GM18870 (cell line): ENCODE measurements around the gene CD7.

Source experiments
- ATAC-seq: cut with Tn5 transposase; IDR thresholded peaks from one replicate; pipeline ENCODE4 v1.9.1; 2021; ENCODE audit warnings: moderate library complexity; ENCODE audit not compliant: unreplicated experiment

The CD7 gene

DNA sequence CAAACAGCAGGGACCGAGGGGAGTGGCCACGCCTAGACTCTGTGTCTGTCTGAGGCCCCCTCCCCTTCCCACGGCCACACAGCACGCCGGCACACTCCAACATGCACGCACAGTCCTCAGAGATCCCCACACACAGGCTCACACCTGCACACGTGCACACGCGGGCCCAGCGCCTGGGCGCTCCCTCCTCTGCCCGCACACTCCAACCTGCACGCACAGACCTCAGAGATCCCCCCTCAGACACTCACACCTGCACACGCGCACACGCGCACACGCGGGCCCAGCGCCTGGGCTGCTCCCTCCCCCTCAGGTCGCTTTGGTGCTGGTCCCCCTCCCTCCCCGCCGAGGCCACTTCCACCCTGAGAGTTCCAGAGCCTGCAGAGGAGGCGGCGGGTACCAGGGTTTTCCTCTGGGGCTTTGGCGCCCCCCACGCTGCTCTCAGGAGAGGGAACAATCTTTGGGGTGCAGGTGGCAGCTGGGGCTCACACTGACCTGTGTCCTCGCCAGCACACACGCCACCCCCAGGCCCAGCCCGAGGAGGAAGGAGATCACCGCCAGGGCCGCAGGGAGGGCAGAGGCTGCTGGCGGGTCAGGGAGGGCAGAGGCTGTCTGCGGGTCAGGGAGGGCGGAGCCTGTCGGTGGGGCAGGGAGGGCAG is 1.6 kb downstream of the CD7 start:
- ATAC-seq, result no peak

DNA sequence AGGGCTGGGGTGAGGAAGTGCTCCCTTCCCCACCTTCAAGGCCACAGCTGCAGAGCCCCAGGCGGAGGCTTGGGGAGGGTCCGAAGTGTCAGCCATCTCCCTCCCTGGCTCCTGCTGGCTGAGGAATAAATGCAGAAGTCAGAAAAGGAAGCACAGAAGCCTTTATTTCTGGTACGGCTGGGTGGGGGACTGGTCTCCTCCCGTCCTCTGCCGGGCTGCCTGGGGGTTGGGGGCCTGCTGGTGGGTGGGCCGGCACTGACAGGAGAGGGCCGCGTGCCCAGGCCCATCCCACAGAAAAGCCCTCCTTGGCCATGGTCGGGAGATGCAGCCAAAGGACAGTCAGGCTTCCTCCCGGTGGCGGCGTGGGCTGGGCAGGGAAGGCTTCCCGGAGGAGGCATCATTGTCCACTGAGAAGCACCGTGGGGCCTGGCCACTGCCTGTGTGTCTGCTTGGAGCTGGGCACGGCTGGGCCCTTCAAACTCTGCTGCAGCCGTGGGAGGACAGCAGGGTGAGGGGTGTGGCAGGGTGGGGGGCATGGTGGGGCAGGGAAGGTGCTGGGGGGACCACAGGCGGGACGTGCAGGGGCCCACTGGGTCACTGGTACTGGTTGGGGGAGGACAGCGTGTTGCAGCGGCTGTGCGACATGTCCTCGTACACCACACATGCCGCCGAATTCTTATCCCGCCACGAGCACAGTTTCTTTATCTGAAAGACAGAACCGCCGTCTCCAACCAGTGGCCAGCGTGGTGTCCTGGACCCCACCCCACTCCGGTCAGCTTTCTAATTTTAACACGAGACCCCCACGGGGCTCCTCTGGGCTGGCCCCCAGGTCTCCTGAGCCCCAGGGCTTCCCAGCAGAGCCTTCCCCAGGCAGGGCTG is 2.4 kb downstream of the CD7 start:
- ATAC-seq, result no peak

DNA sequence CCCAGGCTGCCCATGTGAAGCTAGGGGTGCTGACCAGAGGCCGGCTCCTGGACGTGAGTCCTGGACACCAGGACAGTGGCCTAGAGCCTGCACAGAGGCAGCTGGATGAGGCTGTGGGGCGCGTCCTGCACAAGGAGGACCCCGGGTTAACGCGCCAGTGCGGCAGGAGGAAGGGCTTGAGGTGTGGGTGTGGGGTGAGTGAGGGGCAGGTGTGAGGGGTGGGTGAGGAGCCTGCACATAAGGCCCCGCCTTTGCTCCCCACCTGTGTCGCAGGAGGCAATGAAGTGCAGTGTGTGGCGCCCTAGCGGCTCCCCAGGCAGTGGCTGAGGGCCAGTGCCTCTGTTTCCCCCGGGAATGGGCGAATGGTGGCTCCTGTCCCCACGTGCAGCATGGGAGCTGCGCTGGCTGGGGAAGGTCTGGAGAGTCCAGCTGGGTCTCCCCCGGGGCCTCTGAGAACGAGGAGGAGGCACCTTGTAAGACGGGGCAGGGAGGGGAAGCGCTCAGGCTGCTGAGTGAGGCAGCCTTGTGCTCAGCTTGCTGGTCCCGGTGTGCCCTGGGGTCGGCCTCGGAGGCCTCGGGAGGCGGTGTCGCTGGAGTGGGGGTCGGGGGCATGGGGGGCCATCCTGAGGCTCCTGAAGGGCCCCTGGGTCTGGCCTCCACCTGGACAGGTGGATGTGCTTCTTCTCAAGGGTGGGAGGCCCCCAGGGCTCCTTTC is 3.2 kb downstream of the CD7 start:
- no peak for ATAC-seq

DNA sequence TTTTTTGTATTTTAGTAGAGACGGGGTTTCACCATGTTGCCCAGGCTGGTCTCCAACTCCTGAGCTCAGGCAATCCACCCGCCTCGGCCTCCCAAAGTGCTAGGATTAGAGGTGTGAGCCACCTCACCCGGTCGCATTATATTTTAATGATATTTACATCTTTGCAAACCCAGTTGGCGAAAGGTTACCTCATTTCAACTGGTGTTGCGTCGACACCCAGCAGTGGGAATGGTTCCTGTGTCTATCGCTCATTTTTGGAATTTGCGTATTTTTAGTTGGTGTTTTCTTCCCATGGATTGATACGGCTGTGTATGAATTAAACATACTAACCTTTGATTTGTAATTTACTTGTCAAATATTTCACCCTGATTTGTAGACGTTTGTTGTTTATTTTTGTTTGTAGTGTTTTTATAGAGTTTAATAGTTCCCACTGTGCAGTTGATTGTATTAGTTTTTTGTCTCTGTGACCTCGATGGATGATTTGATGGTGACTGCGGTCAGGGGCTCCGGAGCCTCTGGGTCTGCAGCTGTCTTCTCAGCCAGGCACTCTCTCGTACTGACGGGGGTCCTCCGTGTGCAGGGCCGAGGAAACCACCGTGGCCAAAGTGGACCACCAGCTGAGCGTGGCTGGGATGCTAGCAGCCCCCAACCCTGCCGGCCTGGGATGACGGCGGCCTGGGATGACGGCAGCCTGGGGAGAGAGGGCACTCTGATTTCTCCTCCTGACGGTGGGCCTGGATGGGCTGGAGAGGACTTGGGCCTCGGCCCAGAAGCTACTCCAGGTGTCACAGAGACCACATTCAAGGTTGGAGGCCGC is 4.0 kb downstream of the CD7 start:
- ATAC-seq, result no peak

DNA sequence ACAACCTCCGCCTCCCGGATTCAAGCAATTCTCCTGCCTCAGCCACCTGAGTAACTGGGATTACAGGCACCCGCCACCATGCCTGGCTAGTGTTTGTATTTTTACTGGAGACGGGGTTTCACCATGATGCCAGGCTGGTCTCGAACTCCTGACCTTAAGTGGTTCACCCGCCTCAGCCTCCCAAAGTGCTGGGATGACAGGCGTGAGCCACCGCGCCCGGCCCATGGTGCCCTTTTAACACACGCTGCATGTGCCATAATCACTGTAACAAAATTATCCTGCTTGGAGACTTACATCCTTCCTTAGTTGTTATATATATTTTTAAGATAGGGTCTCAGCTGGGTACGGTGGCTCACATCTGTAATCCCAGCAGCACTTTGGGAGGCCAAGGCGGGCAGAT is 5.4 kb downstream of the CD7 start:
- no peak for ATAC-seq

DNA sequence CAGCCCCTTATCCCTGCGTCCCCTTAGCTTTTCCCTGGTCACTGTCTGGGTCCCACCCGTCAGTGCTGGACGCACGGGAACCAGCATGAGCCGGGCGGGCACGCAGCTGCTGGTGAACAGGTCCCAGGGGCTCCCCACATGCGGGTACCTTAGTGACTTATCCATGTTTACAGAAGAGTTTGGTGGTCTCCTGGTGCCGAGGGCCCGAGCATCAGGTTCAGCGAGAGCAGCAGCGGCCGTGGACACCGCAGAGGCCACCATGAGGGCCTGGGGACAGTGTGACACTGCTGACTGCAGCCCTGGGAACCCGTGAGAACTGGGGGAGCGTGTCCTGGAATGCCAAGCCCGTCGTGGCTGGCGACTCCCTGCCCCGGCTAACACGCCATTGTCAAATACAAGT is 6.5 kb downstream of the CD7 start:
- ATAC-seq, result no peak

DNA sequence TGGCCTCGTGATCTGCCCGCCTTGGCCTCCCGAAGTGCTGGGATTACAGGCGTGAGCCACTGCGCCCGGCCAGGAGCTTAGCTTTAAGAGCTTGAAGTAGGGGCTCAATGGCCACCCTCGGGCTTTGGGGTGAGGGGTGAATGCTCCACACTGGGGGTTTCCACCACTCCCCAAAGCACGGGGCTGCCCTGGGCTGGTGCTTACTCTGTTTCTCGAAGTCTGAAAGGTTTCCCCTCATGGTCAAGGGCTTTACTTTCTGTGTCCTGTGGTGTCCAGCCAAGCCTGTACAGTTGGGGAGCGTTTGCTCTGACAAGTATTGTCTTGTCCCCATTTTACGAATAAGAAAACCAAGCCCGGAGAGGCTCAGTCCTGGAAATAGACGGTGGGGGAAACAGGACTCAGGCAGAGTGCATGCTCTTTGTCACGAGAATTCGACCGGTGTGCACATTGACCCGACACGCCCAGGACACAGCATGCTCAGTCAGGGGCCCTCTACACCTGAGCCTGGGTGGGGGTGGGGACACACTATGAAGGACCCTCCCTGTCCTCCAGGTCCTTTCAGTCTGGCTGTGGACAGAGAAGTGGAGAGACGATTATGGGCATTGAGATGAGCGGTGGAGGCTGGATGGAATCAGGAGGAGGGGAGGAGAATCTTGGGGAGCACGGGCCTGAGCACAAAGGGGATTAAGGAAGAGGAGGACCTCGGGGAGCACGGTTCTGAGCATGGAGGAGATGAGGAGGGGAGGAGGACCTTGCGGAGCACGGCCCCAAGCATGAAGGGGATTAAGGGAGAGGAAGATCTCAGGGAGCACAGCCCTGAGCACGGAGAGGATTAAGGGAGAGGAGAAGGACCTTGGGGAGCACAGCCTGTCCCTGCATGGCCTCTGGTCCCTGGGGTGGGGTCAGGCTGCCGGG is 7.5 kb downstream of the CD7 start:
- no peak for ATAC-seq

DNA sequence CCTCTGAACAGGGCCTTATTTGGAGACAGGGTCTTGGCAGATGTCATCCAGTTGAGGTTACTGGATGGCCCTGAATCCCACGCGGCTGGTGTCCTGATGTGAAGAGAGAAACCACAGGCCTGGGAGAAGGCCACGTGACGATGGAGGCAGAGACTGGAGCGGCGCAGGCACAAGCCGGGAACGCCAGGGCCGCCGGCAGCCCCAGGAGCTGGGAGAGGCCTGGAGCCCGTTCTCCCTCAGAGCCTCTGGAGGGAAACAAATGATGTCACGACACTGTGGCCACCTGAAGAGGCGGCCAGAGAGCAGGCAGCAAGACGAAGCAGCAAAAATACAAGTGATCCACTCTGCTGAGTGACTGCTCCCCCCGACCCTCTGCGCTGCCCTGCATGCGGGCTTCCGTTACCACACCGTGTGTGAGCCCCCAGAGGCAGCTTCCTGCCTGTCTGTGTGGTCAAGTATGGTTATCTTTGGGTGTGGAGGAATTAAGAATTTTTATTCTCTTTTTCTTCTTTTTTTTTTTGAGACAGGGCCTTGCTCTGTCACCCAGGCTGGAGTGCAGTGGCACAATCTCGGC is 11.6 kb downstream of the CD7 start:
- no peak for ATAC-seq

DNA sequence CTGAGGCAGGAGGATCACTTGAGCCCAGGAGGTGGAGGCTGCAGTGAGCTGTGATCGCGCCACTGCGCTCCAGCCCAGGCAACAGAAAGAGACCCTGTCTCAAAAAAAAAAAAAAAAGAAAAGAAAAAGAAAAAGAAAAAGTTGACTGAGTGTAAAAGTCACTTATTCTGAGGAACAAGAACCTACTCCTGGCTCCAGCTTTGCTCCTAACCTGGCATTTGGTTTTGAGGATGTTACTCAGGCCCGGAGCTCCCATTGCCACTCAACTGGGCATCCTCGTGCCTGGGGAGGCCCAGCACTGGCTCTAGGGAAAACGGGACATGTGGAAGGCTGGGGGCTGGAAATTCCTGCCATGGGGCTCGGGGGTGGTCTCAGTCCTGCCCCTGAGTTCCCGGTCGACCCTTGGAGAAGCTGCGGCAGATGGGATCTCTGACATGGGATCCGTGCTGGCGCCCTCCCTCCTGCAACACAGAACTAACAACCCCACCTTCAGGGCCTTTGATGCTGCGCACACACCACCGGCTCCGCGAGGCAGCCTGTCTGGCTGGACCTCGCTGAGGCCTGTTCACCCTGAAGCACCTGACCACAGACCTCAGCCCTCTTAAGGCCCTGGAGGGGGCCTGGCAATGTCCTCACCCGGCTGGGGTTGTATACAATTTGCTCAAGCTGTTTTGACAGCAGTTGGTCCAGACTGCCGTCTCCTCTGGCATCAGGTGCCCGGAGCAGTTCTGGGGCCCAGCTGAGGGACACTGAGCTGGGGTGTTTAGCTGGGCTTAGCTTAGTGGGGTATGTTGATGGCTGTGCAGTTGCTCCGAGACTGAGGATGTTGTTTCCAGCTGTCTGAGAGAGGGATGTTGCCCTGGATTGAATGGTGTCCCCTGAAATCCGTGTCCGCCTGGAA is 12.3 kb downstream of the CD7 start:
- ATAC-seq, result no peak

DNA sequence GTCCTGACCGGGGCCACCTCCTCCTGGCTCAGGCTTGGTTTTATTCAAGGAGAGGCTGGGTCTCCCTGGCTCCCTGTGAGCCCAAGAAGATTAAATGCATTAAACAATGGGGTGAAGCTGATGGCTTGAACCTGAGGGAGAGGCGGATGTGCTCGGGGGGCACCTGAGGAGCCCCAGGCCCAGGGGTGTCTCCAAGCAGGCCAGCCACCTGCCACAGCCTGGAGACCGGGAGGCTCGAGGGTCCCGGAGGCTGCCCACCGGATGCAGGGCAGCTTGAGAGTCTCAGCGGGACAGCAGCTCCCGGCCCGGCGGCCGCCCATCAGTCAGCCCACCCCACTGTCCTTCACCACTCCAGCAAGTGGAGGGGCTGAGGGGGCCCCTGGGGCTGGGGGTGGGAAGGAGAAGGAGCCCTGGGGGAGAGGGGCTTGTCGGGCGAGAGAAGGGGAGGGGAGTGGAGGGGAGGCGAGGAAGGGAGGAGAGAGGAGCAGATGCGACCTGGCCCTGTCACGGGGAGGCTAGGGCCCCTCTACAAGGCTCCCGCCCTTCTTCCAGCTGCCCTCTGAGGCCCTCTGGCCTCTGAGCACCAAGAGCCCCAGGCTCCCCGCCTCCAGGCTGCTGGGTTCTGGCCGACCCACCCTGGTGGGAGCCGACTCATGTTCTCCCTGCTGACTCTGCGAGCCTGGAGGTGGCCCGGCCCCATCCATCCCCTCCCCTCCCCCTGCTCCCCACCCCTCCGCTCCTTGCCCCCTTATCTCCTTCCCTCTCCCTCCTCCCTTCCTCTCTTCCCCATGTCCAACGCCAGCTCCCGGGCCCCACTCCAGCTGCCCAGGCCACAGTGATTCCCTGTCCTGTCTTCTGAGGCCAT is 13.2 kb downstream of the CD7 start:
- ATAC-seq, result no peak

DNA sequence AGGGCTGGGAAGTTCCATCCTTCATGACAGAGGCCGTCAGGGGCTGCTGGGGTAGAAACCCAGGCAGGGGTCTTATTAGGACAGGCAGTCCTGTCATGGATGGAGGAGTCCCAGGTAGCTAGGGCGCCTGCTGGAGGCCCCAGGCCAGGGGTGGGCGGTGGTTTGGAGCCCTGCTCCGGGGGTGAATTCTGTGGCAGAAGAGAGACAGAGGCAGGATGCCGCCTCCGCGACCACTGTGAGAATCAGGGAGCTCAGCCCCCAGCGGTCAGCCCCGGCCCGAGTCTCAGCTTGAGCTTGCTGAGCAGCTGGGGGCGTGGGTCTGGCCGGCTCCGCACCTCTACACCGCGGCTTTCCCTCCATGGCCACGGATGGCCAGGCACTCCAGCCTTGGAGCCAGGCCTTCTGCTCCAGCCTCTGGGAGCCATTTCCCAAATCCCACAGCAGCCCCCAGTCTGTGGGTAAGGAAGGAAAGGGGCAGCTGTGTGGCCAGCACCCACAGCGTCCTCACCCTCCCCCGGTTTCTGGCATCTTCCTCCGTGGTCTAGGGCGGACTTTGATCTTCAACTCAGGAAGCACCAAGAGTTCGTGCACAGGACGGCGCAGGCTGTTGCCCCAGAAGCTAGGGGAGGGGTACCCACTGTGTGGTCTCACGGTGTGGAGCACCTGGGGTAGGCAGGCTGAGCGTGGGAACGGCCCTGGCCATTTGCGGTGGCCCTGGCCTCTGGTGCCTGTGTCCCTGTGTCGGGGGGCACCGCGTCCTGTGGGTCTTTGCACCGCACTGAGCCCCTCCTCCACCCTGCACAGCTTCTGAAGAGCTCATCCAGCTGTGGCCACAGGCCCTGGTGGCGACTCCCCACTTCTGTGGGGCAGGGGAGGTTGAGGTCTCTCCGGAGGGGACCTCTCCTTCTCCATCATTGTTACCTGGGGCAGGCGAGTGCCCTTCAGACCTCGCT is 14.1 kb downstream of the CD7 start:
- no peak for ATAC-seq

DNA sequence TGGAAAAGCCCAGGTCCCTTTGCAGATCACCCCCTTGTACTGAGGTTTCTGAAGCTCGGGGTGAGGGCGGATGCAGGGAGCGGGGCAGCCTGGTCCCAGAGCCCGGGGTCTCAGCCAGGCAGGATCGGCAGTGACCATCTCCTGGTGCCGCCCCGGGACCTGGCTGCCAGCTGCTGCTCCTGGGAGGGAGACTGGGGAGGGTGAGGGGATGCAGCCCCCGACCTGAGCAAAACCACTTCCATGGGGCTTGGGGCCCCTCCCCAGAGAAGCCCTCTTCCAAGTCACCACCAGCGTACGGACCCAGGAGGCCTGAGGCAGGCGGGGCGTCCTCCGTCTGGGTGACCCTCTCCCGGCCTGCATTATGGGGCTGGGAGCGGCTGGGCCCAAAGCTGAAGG is 14.8 kb downstream of the CD7 start:
- ATAC-seq, result no peak

DNA sequence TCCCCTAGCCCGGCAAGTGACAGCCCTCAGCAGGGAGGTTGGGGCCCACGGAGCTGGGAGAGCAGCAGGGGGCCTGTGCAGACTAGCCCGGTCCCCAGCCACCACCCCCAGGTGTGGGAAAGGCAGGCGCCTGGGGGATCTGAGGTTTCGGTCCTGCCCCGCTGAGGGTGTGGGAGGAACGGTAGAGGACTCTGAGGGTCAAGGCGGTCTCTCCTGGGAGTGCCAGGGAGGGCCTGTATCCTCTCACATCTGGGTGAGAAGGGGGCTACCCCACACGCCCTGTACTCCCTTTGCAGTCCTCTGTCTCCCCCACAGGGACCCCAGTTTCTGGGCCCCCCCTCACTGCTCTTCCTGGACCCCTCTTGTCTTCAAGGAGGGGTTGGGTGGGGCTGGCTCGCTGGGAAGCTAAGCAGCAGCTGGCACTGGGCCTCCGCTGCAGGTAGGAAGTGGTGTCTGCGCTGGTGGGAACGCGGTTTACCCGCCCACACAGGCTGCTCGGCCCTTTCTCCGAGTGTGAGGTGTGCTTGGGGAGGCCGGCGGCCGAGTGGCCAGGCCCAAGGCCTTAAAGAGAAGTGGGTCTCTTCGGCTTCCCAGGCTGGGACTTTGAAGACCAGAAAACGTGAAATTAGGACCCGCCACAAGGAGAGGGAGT is 15.4 kb downstream of the CD7 start:
- no peak for ATAC-seq

DNA sequence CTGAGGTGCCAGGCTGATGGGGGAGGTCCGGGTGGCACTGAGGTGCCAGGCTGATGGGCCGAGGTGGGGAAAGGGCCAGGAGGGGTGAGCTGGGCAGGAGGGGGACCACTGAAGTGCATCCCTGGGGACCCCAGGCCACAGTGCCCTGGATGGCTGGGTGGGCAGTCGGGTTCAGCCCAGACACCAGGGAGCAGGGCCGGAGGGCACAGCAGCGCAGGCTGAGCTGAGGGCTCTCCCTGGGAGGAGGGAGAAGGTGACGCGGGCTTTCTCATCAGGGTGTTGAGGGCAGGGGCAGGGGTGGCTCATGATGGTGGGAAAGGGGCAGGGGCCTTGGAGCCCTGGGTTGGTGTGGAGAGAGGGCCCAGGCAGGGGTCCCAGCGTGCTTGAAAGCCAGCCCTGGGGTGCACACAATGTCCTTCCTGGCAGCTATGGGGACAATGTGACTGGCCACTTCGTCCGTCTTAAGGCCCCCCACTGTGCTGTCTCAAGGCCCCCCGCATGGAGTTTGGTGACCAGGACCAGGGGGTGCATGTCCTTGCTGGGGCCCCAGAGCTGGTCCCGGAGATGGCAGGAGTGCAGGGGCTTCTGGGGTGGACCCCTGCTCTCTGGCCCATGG is 16.0 kb downstream of the CD7 start:
- no peak for ATAC-seq

DNA sequence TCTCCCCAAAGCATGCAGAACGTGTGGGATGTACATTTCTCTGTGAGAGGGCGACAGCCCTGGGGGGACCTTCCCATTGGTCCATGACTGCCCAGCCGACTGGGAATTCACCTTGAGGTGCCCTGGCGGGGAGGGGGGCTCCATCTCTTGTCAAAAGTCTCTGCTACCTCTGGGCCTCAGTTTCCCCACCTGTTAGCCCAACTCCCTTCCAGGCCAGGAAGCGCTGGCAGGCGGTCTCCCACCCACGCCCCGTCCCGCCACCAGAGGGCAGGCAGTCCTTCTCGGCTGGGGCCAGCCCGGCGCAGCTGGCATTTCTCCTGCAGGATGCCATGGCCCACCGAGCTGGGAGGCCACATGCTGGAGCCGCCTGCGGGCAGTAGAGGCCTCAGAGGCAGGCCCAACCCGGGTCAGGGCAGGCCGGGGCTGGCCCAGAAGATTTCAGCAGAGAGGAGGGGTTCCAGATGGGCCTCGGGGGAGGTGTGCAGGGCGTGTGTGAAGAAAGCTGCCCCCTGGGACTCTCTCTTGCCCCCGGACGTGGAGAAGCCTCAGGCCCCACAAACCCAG is 16.6 kb downstream of the CD7 start:
- no peak for ATAC-seq
